GOT3 (cell line): ENCODE results near the gene SALL3.

Experiments used
- DNase-seq: peaks from one replicate; lab custom pipeline; 2025; ENCODE audit warnings: mixed read lengths; lab: John Stamatoyannopoulos, UW

SALL3 gene

GRCh38 chr18:78965260-78965659 is 14.4 kb upstream of the SALL3 start:
- DNase-seq = no peak

GRCh38 chr18:78965917-78966792 is 13.5 kb upstream of the SALL3 start:
- DNase-seq = no peak

DNA sequence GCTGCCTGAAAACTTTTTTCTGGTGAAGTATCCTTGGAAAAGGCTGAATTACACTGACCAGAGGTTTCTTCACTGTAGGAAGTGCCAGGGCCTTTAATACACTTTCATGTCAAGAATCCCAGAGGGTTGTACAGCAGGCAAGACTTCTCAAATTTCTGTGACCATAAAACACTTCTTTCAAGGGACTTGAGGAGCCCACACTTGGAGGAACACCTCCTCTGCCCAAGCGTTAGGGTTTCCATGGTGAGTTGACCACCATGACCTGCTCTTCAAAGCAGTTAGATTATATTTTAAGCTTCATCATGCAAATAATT is 12.9 kb upstream of the SALL3 start:
- DNase-seq = no peak

- DNase-seq = no peak
These were observed 11.9 kb upstream of the SALL3 start for GRCh38 chr18:78967692-78968091.

DNA sequence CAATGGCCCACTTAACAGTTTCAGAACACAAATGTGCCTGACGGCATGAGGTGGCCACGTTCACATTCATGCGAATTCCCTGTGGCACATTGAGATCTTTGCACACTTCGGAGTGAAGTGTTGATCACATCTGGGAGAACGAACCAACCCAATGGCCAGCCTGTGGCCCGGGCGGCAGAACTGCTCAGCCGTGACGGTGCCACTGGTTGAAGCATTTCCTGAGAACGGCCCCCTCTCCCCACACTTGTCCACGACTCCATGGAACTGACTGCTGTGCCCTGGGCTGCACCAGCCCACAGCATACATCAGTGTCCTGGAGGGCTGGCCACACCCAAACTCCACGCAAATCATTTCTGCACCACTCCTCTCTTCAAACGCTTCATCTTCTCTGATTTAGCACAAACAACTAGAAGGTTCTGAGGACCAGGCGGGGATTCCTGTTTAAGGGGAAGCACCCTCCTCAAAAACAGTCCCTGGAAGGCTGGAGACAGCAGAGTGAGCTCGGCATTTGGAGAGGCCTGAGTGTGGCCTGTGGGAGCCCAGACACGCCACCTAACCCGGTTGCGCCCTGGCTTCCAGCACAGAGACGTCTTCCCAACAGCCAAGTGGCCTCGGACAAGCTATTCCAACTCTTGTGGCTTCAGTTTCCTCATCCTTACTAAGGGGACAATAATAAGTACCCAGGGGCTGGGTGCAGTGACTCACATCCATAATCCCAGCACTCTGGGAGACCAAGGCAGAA is 9.9 kb upstream of the SALL3 start:
- DNase-seq = no peak

- no peak for DNase-seq
These were observed 8.8 kb upstream of the SALL3 start for GRCh38 chr18:78970774-78971333.

- DNase-seq = no peak
These were observed 7.9 kb upstream of the SALL3 start for GRCh38 chr18:78971511-78972245.

DNA sequence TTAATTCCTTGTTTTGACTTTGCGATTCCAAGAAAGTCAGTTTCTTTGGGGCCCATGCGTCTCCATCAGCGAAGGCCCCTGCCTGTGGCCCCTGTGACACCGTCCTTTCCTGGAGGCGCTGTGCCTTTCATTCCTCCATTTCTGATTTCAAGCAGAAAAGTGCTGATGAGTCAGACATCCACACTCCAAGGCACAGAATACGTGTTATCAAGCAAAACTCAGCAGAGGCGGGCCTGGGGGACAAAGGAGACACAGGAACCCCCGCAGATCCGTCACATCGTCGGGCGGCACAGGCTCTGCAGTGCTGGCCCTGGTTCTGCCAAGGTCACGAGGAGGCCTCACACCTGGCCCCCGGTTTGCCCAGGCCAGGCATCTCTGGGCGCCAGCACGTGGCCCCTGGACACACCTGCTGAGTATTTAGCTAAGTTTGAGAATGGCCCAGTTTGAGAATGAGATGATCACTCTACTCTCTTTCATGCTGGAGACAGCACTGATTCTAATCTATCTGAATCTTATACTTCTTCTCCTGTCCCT is 7.2 kb upstream of the SALL3 start:
- no peak for DNase-seq

DNA sequence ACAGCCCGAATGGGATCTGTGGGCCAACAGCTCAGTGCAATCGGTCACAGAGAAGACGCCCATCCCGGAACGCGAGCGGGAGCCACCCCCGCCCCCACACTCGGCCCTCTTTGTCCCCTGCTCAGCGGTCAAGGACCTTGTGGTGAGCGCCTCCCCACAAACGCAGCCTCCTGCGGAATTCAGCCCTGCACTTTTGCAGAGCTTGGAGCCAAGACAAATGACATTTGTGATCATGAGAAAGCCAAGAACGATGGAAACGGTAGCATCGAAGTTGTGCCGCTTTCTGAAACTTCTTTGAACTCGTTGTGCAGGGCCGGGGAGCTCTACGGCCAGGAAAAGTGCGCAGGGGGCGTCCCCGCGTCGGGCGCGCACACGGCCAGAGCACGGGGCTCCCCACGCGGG is 6.7 kb upstream of the SALL3 start:
- no peak for DNase-seq

DNA sequence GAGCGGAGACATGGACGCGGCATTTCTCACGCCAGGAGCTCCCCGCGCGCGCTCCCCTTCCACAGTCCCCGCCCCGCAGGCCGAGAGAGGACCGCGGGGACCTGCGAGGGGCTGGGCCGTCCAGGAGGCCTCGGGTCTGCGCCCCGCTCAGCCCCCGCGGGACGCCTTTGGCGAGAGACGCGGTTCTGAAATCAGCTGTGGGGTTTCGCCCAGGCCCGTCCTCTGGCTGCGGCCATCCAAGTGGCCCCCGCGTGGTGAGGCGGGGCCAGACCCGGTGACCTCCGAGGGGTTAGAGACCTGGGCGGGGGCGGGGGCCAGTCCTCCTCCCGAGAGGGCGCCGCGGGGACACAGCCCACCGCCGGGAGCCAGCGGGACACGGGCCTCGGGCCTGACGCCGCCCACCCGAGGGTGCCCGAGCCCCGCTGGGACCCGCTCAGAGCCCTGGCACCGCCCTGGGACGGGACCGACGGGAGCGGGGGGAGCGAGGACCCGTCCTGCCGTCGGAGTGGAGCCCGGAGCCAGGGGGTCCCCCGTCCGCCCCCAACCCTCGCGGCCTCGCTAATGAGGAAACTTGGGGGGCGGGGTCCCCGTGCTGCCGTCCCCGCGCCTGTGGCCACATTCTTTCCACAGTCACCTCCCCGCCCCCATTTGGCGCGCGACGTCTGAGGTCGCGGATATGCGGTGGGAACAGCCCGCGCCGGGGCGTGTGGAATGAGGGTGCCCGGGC is 6.1 kb upstream of the SALL3 start:
- DNase-seq = no peak

DNA sequence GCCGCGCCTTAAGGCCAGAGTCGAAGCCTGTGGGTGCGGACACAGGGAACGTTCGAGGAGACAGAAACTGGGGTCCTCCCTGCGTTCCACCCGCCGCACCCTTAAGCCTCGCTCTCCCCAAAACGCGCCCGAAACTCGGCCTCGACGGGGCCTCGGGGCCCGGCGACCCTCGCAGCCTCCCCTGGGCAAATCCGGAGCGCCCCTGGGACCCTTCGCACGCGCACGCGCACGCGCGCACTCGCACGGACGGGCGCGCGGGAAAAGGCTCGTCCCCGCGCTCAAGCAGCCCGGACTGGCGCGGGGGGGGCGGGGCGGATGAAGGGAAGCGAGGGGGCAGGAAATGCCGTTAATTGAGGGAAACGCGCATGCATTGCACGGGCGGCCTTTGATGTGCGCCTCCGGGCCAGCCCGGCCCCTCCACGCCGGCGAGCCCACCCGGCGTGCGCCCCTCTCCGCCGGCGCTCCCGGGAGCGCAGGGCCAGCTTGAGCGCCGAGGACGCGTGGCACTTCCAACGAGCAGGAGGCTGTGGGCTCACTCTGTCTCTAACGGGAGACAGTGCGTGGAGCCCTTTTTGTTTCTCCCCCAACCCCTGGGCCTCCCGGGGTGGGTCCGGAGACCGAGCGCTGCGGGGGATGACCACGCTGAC is 5.4 kb upstream of the SALL3 start:
- DNase-seq = no peak

DNA sequence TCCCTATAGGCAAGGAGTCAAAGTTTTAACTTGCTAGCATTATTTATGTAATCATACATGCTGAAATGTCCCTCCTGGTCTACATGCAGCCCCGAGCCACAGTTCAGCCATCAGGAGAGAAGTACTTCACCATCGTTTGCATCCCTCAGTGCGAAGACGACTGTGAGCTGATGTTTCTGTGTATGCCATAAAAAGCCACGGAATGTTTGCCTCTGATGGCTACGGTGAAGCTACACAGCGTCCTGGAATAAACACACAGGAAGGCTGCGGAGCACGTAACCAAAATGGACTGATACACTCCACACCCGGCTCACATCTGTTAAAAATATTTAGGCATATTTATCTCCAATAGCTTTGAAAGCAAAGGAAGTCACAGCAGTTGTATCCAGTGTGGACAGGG is 4.3 kb upstream of the SALL3 start:
- DNase-seq = no peak

DNA sequence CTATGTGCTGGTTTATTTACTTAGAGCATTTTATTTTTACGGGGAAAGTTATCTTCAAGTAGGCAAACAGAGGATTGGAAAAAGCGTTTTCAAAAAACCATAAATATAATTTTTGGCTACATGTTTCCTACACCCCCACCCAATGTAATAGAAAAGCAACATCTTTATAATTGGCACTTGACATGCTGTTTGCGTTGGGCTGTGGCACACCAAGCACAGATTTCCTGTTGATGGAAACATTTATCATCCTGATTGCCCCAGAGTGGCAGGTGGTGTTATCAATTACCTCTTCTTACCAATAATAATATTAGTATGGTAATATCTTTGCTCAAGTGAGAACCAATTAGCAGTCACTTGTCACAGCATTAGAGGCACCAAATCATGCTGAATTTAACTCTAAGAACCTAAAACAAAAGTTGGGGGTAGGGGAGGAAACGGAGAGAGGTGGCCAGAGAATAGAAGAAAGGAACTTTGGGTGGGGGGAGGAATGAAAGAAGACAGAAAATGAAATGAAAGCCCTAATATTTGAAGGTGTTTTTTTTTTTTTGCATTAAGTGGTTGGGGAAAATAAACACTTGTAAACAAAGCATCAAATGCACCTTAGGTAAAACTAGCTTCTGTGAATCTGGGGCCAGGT is 3.8 kb upstream of the SALL3 start:
- DNase-seq = no peak

- DNase-seq = no peak
These were observed 2.6 kb upstream of the SALL3 start for GRCh38 chr18:78976765-78977636.

DNA sequence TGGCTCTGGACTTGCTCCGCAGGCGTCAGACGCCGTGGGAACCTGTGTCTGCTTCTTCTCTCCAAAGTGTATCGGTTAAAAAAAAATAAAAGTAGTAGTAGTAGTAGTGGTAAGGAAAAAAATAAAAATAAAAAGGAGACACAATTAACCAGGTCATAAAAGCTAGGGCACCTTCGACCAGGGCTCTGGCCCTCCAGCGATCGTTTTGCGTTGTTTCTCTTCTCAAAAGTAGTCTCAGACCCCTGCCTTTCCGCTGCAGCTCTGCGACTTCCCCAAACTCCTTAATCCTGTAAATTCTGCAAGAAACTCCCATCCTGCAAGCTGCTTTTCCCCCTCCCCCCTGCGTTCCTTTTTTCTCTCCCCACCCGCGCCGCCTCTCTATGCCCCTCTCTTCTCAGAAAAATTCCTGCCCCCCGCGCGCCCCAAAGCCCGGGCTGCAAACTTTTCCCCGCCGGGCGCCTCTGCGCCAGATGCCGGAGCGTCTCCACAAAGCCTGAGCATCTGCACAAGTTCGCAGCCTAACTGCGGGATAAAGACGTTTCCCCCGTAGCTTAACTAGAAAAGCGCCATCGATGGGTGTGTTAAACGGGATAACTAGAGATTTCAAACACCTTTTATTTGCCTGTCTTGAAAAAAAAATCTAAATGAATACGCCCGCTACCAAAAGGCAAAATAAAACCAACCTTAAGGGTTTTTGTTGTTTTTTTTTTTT is 1.8 kb upstream of the SALL3 start:
- DNase-seq = no peak

GRCh38 chr18:78978349-78979055 is 1.1 kb upstream of the SALL3 start:
- DNase-seq = no peak

DNA sequence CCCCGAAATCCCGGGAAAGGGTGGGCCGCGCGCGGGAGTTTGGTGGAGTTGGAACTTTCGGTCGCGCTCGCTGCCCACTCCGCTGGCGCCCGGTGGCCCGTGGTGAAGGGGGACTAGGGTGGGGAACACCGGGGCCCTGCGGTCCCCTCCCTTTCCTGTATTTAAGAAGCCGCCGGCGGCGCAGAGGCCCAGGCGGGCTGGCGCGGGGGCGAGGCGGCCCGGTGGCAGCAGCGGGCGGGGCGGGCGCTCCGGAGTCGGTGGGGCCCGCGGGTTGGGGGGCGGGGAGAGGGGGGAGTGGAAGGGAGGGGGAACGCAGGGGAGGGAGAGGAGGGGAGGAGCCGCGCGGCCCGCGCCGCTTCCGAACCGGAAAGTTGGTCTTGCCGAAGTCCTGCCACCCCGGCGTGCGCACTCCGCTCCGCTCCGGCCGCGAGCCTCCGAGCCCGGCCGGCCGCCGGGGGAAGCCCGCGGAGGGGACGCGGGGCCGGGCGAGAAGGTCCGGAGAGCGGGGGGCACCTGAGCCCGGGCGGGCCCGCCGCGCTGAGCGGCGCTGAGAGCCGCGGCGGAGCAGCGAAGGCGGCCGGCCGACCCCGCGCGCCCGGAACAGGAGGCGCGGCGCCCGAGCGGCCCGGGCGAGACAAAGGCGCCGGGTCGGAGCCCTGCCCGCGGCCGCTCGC is 425 bp upstream of the SALL3 start:
- DNase-seq = no peak
